LNCAP (cell line): ENCODE data around the gene GPR37.

Experiments
- CTCF ChIP-seq: fragments of 450-650 bp; IDR thresholded peaks from 2 replicates; pipeline ENCODE4 v1.5.1; 2017; ENCODE audit warnings: mild to moderate bottlenecking

The GPR37 gene

GRCh38 chr7:124752310-124752709 is 13.3 kb downstream of the GPR37 start:
- no peak for TF ChIP-seq CTCF

- no peak for TF ChIP-seq CTCF
These were observed 14.6 kb downstream of the GPR37 start for GRCh38 chr7:124751027-124751426.

GRCh38 chr7:124747072-124747471 is 18.5 kb downstream of the GPR37 start:
- TF ChIP-seq CTCF, result no peak

GRCh38 chr7:124738639-124739038 is 27.0 kb downstream of the GPR37 start:
- TF ChIP-seq CTCF, result no peak

- TF ChIP-seq CTCF, result no peak
These were observed 27.8 kb downstream of the GPR37 start for GRCh38 chr7:124737760-124738300.

- TF ChIP-seq CTCF, result no peak
These were observed 37.0 kb downstream of the GPR37 start for GRCh38 chr7:124728610-124729009.

GRCh38 chr7:124724507-124725192 is 40.9 kb downstream of the GPR37 start:
- TF ChIP-seq CTCF, result no peak

GRCh38 chr7:124724079-124724478 is 41.5 kb downstream of the GPR37 start:
- TF ChIP-seq CTCF, result no peak
